Retinal pigment epithelial cell (primary cell): ENCODE measurements around the gene FIG4.

Source experiments
- DNase-seq: peaks from one replicate; pipeline ENCODE4 v3.0.0-alpha.2; 2010; ENCODE audit warnings: low read depth
- H3K4me3 ChIP-seq: 2 replicates; pipeline ENCODE4 v1.5.1; 2011; ENCODE audit warnings: mild to moderate bottlenecking, low read length, control low read depth, moderate library complexity
- TF ChIP-seq, protein P1 (sequence below): conservative IDR thresholded peaks from 2 replicates; pipeline ENCODE4 v1.5.1; 2011; ENCODE audit warnings: low read depth, low read length, control low read depth, inconsistent platforms

FIG4 gene

DNA sequence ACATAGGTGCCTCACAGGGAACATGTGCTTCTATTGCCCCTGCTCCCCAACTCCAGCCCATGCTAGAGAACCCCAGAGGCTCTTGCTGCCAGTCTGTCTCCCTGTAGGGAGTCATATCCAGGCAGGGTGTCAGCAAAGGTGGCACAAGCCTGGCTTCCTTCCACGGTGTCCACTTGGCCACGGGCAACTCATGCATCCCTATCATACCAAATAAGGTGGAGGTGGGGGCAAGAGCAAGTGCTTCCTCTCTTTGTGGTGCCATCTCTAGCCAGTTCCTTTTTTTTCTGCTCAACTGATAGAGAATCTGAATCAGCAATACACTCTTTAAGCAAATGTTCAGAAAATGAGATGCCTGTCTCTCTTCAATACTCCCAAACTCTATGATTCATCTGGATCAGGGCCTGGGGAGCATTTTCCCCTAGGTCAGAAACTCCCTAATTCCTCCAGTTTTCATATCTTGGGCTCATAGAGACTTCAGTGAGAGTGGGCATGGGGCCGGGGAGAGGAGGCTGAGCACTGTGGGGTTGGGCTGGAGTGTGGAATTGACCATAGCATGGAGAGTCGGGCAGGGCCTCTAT is 182.0 kb downstream of the FIG4 start:
- TF ChIP-seq, protein P1, sequence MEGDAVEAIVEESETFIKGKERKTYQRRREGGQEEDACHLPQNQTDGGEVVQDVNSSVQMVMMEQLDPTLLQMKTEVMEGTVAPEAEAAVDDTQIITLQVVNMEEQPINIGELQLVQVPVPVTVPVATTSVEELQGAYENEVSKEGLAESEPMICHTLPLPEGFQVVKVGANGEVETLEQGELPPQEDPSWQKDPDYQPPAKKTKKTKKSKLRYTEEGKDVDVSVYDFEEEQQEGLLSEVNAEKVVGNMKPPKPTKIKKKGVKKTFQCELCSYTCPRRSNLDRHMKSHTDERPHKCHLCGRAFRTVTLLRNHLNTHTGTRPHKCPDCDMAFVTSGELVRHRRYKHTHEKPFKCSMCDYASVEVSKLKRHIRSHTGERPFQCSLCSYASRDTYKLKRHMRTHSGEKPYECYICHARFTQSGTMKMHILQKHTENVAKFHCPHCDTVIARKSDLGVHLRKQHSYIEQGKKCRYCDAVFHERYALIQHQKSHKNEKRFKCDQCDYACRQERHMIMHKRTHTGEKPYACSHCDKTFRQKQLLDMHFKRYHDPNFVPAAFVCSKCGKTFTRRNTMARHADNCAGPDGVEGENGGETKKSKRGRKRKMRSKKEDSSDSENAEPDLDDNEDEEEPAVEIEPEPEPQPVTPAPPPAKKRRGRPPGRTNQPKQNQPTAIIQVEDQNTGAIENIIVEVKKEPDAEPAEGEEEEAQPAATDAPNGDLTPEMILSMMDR = no peak
- DNase-seq = no peak
- no peak overlapping the region for H3K4me3 ChIP-seq

DNA sequence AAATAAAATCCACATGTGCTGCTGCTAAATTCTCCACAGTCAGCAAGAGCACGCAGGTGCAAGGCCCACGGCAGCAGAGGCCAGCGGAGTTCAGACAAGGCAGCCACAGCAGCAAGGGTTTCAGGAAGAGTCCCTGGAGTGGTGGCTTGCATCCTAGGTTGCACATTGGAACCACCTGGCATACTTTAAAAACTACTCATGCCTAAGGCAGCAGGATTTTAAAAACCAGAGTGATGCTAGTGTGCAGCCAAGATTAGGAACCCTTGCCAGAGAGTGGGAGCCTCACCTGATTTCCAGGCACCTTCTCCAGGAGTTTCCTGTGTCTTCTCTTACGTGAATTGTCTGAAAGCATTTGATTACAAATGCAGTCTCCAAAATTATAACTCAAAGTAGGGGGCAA is 183.0 kb downstream of the FIG4 start:
- TF ChIP-seq, protein P1 = no peak
- no peak for DNase-seq
- H3K4me3 ChIP-seq = no peak overlapping the region

DNA sequence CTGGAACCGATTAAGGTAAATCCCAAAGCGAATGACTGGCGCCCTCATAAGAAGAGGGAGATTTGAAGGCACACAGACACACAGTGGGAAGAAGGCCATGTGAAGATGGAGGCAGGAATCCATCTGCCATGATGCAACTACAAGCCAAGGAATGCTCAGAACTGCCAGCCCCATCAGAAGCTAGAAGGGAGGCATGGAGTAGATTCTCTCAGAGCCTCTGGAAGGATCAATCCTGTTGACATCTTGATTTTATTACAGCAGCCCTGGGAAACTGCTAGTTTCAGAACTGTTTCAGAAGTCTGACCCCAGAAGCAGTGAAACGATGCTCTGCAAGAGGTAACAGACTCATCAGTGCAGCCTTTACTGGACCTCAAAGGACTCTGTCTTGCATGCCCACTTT is 183.5 kb downstream of the FIG4 start:
- no peak overlapping the region for H3K4me3 ChIP-seq
- TF ChIP-seq, protein P1 = no peak
- no peak for DNase-seq
